GM19023 (cell line): ENCODE results near the gene DMWD.
"Not testable (repeated sequence)": the region's sequence is repeated elsewhere in the genome, so short reads cannot be mapped to it uniquely, and the experiment has no call there.

ENCODE experiments used
- ATAC-seq: cut with Tn5 transposase; IDR thresholded peaks from one replicate; pipeline ENCODE4 v1.9.1; 2021; ENCODE audit warnings: mild to moderate bottlenecking, moderate library complexity; ENCODE audit not compliant: unreplicated experiment

DMWD gene

DNA sequence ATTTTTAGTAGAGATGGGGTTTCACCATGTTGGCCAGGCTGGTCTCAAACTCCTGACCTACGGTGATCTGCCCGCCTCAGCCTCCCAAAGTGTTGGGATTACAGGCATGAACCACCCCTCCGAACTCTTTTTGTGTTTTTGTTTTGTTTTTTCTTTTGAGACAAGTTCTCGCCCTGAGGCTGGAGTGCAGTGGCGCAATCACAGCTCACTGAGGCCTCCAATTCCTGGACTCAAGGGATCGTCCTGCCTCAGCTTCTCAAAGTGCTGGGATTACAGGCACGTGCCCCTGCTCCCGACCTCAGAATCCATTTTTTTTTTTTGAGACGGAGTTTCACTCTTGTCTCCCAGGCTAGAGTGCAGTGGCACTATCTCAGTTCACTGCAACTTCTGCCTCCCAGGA lies 35.0 kb downstream of the DMWD start:
- ATAC-seq: no peak

DNA sequence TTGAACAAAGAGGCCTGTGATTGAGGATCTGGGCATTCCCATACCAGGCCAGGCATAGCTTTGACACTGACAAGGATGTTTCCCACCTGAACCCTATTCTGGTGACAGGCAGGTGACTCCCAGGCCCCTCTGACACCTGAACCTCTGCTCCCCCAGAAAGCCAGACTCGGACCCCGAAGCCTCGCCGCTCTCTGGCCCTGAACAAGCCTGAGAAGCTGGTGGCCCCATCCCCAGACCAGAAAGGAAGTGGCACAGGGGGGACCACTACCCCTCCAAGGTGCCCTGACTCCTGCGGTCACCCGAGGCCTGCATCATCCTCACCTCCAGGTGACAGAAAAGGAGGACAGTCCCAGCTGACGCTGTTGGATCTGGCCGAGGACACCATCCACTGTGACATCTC lies 38.3 kb downstream of the DMWD start:
- no peak for ATAC-seq

DNA sequence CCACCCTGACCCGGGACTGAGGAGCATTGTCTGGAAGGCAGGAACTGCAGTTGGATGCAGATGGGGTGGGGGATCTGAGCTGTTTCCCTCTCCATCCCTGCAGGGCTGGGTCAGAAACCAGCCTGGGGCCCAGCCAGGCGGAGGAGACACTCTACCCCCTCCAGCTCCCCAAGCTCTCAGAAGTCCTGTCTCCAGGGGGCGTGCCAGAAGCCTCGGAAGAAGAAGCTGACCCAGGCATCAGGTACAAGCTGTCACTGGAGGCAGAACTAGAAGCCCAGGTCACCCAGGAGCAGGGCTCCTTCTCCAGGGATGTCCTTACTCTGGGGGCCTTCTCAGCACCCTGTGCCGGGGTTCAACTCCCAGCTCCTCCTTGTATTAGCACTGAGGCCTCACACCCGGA lies 39.1 kb downstream of the DMWD start:
- no peak for ATAC-seq

DNA sequence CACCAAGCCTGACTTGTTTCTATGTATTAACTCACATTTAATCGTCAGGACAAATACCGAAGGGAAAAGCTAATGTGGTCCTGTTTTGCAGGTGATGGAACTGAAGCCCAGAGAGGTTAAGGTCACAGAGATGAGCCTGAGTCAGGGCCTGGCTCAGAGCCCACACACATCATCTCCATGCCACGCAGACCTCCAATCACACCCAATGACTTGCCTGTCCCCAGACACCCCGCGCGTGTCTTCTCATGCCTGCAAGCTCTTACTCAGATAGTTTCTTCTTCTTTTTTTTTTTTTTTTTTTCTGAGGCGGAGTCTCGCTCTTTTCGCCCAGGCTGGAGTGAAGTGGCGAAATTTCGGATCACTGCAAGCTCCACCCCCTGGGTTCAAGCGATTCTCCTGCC lies 40.0 kb downstream of the DMWD start:
- ATAC-seq: no peak

DNA sequence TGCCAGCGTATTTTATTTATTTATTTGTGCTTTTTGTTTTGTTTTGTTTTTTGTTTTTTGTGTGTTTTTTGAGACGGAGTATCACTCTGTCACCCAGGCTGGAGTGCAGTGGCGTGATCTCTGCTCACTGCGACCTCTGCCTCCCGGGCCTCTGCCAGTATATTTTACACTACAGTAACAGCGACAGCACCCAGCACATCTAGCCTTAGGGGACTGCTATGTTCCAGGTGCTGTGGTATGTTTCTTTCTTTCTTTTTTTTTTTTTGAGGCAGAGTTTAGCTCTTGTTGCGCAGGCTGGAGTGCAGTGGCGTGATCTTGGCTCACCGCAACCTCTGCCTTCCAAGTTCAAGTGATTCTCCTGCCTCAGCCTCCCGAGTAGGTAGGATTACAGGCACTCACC lies 41.2 kb downstream of the DMWD start:
- not testable (repeated sequence) for ATAC-seq

DNA sequence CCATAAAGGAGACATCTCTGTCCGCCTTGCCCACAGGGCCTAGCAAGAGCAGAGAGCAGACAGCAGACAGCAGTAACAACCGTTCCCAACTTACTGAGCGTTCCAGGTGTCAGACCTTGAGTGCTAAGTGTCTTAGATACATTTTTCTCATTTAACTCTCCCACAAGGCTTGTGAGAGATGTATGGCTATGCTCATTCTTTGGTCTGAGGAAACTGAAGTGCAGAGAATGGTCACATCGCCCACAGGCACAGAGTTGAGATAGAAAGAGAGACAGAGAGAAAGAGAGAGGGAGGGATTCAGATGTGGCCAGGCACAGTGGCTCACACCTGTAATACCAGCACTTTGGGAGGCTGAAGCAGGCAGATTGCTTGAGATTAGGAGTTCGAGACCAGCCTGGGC lies 45.1 kb downstream of the DMWD start:
- ATAC-seq: no peak

DNA sequence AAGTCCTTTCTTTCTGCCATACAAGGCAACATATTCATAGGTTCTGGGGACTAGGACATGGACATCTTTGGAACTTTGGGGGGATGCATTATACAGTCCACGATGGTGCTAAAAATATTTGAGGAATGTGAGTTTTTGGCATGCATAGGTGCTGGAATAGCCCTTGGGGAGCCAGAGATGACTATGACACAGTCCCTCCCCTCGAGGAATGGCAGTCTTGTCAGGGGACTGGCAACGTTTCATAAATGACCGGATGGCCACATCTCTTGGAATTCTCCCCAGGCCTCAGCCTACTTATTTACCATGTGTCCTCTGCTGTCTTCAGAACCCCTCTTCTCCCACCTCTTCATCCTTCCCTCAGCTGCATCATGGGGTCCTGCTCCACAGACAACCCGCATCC lies 45.8 kb downstream of the DMWD start:
- no peak for ATAC-seq

DNA sequence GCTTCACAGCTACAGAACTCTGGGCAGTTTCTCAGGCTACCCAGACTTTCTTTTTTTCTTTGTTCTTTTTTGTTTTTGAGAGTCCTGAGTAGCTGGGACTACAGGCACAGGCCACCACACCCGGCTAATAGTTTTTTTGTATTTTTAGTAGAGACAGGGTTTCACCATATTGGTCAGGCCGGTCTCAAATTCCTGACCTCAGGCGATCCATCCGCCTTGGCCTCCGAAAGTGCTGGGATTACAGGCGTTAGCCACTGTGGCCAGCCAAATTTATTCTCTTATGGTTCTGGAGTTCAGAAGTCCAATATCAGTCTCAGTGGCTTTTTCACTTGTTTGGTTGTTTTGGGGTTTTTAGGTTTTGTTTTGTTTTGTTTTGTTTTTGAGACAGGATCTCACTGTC lies 47.0 kb downstream of the DMWD start:
- no peak for ATAC-seq

DNA sequence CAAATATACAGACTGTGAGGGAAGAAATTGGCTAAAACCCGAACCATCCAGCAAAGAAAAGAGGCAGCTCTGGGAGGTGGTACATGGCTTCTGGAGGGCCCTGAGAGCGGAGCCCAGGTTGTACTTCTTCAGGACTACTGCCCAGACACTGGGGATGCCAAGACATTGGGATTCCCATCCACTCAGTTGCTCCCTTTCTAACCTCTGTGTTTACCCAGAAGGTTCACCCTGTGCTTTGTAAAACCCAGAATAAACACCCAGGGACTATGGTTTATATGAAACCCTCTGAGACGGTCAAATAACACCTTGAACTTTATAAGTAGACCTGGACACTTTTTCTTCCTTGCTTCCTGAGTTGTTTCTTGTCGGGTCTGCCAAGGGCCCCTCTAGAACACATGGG lies 49.7 kb downstream of the DMWD start:
- ATAC-seq: no peak

DNA sequence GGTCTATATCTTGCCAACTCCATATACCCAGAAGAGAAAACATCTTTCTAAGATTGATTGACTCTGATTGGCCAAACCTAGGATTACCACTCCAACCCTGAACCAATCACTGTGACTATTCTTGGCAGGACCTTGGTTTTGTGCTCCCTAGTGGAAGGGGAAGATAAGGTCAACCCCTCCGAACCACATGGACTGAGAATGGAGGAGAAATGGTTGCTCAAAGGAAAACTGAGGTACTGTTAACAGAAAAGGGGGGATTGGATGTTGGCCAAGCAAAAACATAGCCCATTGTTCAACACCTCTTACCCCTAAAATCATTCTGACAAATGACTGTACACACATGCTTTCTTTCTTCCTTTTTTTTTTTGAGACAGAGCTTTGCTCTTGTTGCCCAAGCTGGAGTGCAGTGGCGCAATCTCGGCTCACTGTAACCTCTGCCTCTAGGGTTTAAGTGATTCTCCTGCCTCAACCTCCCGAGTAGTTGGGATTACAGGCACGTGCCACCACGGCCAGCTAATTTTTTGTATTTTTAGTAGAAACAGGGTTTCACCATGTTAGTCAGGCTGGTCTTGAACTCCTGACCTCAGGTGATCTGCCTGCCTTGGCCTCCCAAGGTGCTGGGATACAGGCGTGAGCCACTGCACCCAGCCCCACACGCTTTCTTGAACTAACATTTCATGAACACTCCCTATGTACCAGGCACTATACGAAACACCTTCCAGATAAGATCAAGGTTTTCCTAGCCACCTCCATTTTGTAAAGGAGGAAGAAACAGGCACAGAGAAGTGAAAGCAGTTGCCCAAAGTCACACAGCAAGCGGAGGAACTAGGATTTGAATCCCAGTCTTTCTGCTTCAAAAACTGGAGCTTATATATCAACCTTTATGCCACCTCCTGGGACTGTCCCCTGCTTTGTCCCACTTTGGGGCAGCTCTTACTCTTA lies 52.9 kb downstream of the DMWD start:
- ATAC-seq: no peak

DNA sequence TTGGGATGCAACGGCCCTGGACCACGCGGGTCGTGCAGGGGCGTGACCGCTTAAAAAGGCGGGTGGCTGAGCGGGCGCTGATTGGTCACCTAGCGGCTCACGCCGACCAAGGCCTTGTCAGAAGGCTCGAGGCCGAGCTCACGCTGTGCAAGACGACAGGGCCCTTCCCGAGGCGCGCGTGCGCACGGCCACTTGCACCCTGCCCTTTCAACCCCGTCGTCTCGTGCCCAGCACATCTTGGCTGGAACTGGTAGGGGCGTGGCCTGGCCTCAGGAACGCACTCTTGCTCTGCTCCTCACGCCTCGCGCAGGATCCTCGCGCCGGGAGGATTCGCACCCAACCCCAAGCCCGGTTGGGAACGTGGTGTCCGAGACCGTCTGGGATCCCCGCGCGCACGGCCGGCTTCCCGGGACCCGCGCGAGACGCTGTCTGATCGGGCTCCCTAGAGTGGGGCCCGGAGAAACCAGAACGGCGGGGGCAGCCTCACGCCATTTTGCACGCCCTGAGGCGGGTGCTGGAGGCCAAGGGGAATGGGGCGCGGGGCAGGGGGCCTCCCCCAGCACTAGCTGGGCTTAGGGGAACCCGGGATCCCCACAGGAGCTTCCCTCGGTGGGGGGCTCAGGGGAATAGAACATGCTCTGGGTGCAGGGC lies 59.4 kb downstream of the DMWD start, which contains the start of gene MEIOSIN:
TSS of gene MEIOSIN (plus strand) at position 280 of the 651 bp plus-strand sequence. CDS start 1,938 bp downstream, outside the sequence.
- no peak for ATAC-seq
